ENCODE data around the gene IL11RA. TPM values are rescaled to one million over a fixed set of nuclear protein-coding genes. Genes with fewer than 3 reads are reported as not detected.
A peak's percentile ranks its signal among the peaks of the same experiment; 100 is the strongest.

IL11RA gene
- total and polyA plus RNA-seq, 9 of the 15 experiments (the other 6 are each of a cell fraction or from before 2014, with no cell fraction given) = 0.11 to 5.8 (median 2.8) TPM

GRCh38 chr9:34646211-34647083, 5.5 kb upstream of the IL11RA start, which contains the start of gene GALT (continued):
- TF ChIP-seq HES1 (IDR thresholded peaks at IDR 0.05; ENCODE audit: low read depth) (no peak), ZNF655 (CRISPR knock-in tag; IDR thresholded peaks at IDR 0.05) (no peak), HMBOX1 (IDR thresholded peaks at IDR 0.05) (no peak), NR2C1 (IDR thresholded peaks at IDR 0.05) (0 out of 2 replicates have a peak, but pooled peaks have one; percentile 27), NR2C1 (tag; IDR thresholded peaks at IDR 0.05) (no peak), XRCC3 (IDR thresholded peaks at IDR 0.05) (no peak), ZBTB33 (CRISPR knock-in tag; IDR thresholded peaks at IDR 0.05) (no peak), ESRRA (IDR thresholded peaks at IDR 0.05; ENCODE audit: borderline replicate concordance, low read depth) (no peak), NFIX (CRISPR knock-in tag; IDR thresholded peaks at IDR 0.05; ENCODE audit: low read depth) (no peak), ZBTB40 (IDR thresholded peaks at IDR 0.05) (0 out of 2 replicates have a peak, but pooled peaks have one; percentile 30), ZBTB40 (CRISPR knock-in tag; IDR thresholded peaks at IDR 0.05) (no peak), SNAPC5 (CRISPR knock-in tag; IDR thresholded peaks at IDR 0.05) (no peak)
